Measurements from ENCODE around the gene PLEKHM3. TPM values are rescaled to one million over a fixed set of nuclear protein-coding genes. Genes with fewer than 3 reads are reported as not detected.

Gene PLEKHM3
- total and polyA plus RNA-seq, 2 of the 13 experiments (the other 11 are each of a cell fraction or from before 2014, with no cell fraction given), result 4.5 to 4.7 TPM

DNA sequence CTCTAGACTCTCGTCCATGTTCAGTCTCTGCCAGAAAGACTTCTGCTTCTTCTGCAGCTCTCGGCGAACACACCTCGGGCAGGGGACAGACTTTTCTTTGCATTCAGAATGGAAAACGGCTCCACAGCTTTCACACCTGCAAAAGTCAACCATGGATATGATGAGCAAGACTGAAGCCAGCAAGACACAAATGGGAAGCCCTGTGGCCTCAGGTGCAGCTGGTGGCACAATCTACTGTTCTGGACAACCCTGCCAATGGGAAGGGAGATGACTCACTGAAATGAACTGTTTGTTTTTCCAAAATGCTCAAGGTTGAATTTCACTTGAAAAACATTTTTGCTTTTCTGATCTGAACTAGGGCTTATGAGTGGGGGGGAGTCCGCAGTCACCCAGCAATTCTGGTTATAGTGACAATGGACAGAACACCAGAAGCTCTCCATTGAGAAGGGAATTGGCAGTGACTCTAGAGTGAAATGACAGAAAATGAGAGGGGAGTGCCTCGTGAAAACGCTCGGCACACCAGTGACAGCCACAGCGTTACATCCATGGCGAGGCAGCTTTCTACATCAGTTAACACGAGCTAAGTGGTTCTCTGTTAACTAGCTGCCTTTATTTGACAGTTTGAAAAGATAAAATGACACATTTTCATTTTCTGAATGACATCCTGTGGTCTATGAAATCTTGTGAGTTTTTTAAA, 196.8 kb downstream of the PLEKHM3 start (continued):
- TF ChIP-seq, protein P1, sequence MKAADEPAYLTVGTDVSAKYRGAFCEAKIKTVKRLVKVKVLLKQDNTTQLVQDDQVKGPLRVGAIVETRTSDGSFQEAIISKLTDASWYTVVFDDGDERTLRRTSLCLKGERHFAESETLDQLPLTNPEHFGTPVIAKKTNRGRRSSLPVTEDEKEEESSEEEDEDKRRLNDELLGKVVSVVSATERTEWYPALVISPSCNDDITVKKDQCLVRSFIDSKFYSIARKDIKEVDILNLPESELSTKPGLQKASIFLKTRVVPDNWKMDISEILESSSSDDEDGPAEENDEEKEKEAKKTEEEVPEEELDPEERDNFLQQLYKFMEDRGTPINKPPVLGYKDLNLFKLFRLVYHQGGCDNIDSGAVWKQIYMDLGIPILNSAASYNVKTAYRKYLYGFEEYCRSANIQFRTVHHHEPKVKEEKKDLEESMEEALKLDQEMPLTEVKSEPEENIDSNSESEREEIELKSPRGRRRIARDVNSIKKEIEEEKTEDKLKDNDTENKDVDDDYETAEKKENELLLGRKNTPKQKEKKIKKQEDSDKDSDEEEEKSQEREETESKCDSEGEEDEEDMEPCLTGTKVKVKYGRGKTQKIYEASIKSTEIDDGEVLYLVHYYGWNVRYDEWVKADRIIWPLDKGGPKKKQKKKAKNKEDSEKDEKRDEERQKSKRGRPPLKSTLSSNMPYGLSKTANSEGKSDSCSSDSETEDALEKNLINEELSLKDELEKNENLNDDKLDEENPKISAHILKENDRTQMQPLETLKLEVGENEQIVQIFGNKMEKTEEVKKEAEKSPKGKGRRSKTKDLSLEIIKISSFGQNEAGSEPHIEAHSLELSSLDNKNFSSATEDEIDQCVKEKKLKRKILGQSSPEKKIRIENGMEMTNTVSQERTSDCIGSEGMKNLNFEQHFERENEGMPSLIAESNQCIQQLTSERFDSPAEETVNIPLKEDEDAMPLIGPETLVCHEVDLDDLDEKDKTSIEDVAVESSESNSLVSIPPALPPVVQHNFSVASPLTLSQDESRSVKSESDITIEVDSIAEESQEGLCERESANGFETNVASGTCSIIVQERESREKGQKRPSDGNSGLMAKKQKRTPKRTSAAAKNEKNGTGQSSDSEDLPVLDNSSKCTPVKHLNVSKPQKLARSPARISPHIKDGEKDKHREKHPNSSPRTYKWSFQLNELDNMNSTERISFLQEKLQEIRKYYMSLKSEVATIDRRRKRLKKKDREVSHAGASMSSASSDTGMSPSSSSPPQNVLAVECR (CRISPR knock-in tag; IDR thresholded peaks at IDR 0.05; ENCODE audit: borderline replicate concordance), result peak; percentile 46; the same call in 1 of the 2 replicates
- TF ChIP-seq, protein P2, sequence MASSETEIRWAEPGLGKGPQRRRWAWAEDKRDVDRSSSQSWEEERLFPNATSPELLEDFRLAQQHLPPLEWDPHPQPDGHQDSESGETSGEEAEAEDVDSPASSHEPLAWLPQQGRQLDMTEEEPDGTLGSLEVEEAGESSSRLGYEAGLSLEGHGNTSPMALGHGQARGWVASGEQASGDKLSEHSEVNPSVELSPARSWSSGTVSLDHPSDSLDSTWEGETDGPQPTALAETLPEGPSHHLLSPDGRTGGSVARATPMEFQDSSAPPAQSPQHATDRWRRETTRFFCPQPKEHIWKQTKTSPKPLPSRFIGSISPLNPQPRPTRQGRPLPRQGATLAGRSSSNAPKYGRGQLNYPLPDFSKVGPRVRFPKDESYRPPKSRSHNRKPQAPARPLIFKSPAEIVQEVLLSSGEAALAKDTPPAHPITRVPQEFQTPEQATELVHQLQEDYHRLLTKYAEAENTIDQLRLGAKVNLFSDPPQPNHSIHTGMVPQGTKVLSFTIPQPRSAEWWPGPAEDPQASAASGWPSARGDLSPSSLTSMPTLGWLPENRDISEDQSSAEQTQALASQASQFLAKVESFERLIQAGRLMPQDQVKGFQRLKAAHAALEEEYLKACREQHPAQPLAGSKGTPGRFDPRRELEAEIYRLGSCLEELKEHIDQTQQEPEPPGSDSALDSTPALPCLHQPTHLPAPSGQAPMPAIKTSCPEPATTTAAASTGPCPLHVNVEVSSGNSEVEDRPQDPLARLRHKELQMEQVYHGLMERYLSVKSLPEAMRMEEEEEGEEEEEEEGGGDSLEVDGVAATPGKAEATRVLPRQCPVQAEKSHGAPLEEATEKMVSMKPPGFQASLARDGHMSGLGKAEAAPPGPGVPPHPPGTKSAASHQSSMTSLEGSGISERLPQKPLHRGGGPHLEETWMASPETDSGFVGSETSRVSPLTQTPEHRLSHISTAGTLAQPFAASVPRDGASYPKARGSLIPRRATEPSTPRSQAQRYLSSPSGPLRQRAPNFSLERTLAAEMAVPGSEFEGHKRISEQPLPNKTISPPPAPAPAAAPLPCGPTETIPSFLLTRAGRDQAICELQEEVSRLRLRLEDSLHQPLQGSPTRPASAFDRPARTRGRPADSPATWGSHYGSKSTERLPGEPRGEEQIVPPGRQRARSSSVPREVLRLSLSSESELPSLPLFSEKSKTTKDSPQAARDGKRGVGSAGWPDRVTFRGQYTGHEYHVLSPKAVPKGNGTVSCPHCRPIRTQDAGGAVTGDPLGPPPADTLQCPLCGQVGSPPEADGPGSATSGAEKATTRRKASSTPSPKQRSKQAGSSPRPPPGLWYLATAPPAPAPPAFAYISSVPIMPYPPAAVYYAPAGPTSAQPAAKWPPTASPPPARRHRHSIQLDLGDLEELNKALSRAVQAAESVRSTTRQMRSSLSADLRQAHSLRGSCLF (CRISPR knock-in tag; IDR thresholded peaks at IDR 0.05; ENCODE audit: borderline replicate concordance), result no peak
- TF ChIP-seq, protein P3, sequence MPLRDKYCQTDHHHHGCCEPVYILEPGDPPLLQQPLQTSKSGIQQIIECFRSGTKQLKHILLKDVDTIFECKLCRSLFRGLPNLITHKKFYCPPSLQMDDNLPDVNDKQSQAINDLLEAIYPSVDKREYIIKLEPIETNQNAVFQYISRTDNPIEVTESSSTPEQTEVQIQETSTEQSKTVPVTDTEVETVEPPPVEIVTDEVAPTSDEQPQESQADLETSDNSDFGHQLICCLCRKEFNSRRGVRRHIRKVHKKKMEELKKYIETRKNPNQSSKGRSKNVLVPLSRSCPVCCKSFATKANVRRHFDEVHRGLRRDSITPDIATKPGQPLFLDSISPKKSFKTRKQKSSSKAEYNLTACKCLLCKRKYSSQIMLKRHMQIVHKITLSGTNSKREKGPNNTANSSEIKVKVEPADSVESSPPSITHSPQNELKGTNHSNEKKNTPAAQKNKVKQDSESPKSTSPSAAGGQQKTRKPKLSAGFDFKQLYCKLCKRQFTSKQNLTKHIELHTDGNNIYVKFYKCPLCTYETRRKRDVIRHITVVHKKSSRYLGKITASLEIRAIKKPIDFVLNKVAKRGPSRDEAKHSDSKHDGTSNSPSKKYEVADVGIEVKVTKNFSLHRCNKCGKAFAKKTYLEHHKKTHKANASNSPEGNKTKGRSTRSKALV (CRISPR knock-in tag; IDR thresholded peaks at IDR 0.05), result peak; percentile 82
- TF ChIP-seq MED1 (CRISPR knock-in tag; IDR thresholded peaks at IDR 0.05) (peak; percentile 97), ZNF230 (CRISPR knock-in tag; IDR thresholded peaks at IDR 0.05) (peak; percentile 38; the same call in 1 of the 2 replicates), BRD4 (CRISPR knock-in tag; IDR thresholded peaks at IDR 0.05) (peak; percentile 62; the same call in 1 of the 2 replicates), SRSF1 (optimal IDR thresholded peaks at IDR 0.05; ENCODE audit: low read depth, low read length) (no peak), MTA1 (CRISPR knock-in tag; IDR thresholded peaks at IDR 0.05; ENCODE audit: borderline replicate concordance) (no peak), ZNF335 (CRISPR knock-in tag; IDR thresholded peaks at IDR 0.05) (peak; percentile 22; the same call in 1 of the 2 replicates), CC2D1A (CRISPR knock-in tag; IDR thresholded peaks at IDR 0.05) (no peak)
- TF ChIP-seq, protein P4, sequence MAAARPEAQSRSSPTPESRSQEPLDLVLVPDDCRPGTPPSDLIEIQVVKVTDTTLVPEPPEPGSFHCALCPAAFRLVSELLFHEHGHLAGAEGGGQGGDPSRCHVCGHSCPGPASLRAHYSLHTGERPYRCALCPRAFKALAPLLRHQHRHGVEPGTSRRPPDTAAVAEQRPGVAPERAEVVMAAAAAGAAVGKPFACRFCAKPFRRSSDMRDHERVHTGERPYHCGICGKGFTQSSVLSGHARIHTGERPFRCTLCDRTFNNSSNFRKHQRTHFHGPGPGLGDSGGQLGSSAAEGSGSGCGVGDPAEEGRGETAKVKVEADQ (CRISPR knock-in tag; IDR thresholded peaks at IDR 0.05; ENCODE audit: borderline replicate concordance), result no peak
- TF ChIP-seq, protein P5, sequence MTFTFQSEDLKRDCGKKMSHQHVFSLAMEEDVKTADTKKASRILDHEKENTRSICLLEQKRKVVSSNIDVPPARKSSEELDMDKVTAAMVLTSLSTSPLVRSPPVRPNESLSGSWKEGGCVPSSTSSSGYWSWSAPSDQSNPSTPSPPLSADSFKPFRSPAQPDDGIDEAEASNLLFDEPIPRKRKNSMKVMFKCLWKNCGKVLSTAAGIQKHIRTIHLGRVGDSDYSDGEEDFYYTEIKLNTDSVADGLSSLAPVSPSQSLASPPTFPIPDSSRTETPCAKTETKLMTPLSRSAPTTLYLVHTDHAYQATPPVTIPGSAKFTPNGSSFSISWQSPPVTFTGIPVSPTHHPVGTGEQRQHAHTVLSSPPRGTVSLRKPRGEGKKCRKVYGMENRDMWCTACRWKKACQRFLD (CRISPR knock-in tag; IDR thresholded peaks at IDR 0.05; ENCODE audit: borderline replicate concordance), result peak; percentile 86; the same call in 1 of the 2 replicates
- TF ChIP-seq, protein P6, sequence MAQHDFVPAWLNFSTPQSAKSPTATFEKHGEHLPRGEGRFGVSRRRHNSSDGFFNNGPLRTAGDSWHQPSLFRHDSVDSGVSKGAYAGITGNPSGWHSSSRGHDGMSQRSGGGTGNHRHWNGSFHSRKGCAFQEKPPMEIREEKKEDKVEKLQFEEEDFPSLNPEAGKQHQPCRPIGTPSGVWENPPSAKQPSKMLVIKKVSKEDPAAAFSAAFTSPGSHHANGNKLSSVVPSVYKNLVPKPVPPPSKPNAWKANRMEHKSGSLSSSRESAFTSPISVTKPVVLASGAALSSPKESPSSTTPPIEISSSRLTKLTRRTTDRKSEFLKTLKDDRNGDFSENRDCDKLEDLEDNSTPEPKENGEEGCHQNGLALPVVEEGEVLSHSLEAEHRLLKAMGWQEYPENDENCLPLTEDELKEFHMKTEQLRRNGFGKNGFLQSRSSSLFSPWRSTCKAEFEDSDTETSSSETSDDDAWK (CRISPR knock-in tag; IDR thresholded peaks at IDR 0.05), result no peak

All from HepG2 (cell line).